HL-60/S4 treated with phorbol 12-myristate 13-acetate at 8.2 ng/mL for 4 days and 3 days (cell line): ENCODE results near the gene PPP6R2.

Experiments
- in situ Hi-C: fragments of 300-500 bp; cut with MboI; formaldehyde crosslinking; loops from 2 replicates; pipeline ENCODE4 v1.15.0; 2022; ENCODE audit warnings: low sequenced_read_pairs

Gene PPP6R2

DNA sequence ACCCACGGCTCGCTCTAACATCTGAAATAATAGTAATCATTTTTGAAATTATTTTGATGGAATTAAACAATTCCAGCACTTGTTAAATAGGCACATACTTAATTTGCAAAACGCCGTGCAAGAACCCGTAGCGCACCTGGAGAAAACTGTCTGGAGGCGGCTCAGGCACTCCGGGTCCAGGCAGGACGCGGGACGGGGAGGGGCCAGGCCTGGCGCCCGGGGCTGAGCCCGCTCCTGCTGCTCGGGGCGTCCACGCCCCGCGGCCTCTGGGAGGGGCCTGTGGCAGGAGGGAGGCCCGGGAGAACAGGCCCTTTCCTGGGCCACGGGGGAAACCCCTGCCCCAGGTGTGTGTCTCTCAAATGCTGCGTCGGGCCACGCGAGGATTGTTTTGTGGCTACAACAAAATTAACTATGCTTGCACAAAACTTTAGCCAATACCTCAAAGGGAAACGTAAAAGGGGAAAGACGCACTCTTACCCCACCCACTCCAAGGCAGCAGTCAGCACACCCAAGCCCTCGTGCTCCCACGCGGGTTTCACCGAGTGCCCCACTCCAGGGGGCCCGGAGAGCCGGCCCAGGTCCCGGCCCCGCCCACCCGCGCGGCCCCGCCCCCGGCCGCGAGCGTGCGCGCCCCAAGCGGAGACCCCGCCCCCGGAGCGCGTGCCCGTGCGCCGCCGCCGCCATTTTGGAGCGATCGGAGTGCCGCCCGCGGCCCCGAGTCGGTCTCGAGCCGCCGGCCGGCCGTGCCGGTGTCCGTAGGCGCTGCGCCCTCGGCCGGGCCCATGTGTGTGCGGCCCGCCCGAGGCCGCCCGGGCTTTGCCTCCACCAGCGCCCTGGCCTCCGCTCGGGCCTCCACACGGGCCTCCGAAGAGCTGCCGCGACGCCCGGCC is at the start of gene PPP6R2:
PPP6R2 (plus strand) TSS at position 677 of the 890 bp plus-strand sequence. CDS start 50,582 bp downstream, outside the sequence.
- in situ Hi-C loops: no loop called here

DNA sequence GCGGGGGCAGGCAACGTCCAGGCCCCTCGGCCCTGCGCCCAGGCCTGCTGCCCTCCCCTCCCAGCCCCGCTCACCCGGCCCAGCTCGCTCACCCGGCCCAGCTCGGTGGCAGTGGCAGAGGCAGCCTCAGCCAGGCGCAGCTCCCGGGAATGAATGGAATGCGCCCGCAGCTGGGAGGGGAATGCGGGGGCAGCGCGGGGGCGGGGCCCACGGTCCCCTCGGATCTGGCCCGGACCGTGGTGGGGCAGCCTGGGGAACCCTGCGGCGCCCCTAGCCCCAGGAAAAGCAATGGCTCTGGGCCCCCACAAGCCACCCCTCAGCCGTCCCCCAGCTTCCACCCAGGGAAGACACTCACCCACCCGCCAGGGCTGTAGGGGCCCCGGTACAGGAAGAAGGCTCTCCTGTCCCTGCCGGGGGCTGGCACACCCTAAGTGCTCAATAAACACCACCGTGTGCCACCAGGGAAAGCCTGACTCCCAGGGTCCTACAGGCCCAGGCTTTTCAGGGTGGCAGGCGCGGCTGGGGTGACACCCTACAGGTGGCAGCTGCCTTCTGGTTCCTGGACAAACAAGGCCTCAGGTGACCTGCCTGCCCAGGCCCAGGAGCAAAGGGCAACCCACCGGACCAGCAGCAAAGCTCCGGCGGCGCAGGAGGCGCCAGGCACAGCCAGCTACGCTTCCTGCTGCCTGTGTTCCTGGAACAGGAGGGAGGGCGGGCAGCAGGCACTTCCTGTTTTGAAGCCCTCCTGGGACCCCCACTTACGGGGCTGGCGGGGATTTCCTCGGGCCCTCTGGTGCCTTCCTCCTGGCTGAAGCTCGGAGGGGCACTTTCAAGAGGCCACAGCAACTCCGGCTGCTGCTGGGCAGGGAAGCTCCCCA is 49.4 kb upstream of the PPP6R2 start:
- in situ Hi-C loops: no loop called here

DNA sequence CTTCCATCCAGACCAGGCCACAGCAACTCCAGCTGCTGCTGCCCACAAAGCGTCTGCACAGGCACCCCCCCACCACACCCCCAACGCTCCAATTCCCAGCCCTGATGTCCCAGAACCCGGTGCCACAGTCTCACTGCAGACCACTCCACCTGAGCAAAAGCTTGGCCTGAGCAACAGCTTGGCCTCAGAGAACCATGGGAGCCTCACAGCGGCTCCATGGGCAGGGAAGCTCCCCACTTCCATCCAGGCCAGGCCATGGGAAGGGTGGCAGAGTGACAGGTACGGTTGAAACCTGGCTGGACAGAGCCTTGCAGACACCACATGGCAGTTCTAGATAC is 48.8 kb upstream of the PPP6R2 start:
- in situ Hi-C loops: no loop called here

- in situ Hi-C loops: no loop called here
Observed at GRCh38 chr22:50296658-50297490, 46.3 kb upstream of the PPP6R2 start.

DNA sequence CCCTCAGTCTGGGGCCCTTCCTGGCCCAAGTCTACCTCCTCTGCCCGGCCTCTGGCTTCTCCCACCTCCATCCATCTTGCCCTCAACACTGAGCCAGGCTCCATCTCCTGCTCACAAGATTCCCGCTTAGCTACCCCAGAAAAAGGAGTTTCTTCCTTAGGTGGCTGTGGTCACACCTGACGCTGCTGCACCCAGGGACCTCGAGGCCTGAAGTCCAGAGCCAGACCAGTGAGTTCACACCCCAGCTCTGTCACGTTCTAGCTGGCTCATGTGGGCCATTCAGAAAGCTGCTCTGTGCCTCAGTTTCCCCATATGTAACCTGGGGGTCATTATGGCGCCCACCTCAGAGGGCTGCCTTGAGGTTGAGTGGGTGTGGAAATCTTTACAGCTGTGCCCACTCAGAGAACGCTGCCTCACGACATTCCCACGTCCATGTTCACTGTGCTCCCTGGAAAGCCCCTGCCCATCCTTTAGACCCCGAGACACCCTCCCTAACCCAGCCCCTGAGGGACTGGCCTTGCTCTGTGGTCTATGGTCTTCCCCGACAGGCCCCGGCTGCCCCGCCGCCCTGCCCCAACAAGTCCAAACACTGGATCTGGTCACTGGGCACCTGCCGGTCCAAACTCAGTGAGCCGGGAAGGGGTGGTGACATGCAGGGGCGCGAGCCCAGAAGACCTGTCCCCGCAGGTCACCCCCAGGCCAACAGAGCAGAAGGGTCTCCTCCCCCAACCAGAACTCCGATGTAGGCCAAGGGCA is 45.4 kb upstream of the PPP6R2 start:
- in situ Hi-C loops: no loop called here

GRCh38 chr22:50298266-50298637 is 44.9 kb upstream of the PPP6R2 start:
- in situ Hi-C loops: no loop called here

GRCh38 chr22:50298937-50299784 is 44.0 kb upstream of the PPP6R2 start:
- in situ Hi-C loops: no loop called here

GRCh38 chr22:50299785-50300619 is 43.1 kb upstream of the PPP6R2 start:
- in situ Hi-C loops: no loop called here

GRCh38 chr22:50300620-50301257 is 42.4 kb upstream of the PPP6R2 start:
- in situ Hi-C loops: no loop called here

DNA sequence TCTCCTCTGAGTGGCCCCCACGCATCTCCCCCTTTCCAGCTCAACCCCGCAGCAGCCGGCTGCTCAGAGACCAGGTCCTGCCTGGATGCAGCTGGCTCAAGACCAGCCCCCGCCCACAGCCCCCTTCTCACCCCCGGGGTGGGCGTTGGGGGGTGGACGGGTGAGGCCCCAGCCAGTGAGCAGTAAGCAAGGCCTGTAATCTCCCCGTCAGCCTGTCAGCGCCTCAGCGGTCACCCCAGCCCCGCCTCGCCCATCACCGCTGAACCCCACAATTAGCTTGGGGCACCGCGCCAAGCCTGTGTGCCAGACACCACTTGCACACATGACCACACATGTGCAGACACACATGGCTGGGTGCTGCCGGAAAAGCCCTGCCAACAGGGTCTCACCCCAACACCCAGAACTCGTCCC is 41.5 kb upstream of the PPP6R2 start:
- in situ Hi-C loops: no loop called here

- in situ Hi-C loops: no loop called here
Observed at GRCh38 chr22:50302041-50302541, 41.0 kb upstream of the PPP6R2 start.

- in situ Hi-C loops: no loop called here
Observed at GRCh38 chr22:50302564-50302963, 40.6 kb upstream of the PPP6R2 start.

DNA sequence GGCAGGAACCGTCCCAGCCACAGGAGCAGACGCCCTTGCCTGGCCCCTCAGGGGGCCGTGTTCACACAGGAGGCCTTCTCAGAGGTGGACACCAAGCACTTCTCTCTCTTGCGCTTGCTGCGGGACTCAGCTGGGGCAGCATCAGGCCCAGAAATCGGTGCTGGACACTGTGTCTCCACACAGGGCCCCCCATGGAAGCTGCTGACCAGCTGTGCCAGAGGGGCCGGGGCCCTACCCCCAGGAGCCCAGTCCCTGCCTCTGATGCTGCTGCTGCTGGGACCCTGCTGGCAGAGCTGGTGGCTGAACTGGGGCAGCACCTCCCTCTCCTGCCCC is 39.6 kb upstream of the PPP6R2 start:
- in situ Hi-C loops: no loop called here

DNA sequence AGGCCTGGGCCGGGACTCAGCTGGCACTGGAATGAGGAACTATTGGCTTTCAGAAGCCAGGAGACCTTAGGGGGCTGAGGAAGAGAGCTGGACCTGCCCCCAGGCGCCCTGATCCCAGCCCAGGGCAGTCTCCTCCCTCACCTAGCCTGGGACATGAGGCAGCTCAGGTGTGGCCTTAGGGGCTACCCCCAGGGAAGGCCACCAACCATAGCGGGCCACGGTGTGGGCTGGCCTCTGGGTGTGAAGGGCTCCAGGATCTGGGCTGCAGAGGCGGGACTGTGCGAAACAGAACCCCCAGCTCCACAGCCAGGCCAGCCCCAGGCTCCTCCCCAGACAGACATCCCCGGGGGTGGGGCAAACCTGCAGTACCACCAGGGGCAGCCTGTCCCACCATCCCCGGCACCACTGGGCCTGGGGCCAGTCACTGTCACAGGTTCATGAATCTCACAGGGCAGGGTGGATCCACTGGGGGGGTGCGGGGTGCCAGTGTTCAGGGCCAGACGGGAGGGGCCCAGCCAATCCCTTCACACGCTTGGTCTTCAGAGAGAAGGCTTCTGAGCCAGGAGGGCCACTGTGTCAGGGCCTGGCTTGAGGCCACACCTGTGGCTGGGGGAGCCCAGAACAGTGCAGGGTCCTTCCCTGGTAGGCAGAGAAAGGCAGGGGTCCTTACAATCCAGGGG is 39.1 kb upstream of the PPP6R2 start:
- in situ Hi-C loops: no loop called here

GRCh38 chr22:50304528-50305392 is 38.4 kb upstream of the PPP6R2 start:
- in situ Hi-C loops: no loop called here

- in situ Hi-C loops: no loop called here
Observed at GRCh38 chr22:50305393-50305922, 37.7 kb upstream of the PPP6R2 start.
